Activated CD8-positive, alpha-beta memory T cell treated with anti-CD3 and anti-CD28 coated beads for 24 hours (primary cell): Measurements from ENCODE around the gene TOX2.

ENCODE experiments used
- DNase-seq: peaks from one replicate; pipeline ENCODE4 v3.0.0-alpha.2; 2020

TOX2 gene

DNA sequence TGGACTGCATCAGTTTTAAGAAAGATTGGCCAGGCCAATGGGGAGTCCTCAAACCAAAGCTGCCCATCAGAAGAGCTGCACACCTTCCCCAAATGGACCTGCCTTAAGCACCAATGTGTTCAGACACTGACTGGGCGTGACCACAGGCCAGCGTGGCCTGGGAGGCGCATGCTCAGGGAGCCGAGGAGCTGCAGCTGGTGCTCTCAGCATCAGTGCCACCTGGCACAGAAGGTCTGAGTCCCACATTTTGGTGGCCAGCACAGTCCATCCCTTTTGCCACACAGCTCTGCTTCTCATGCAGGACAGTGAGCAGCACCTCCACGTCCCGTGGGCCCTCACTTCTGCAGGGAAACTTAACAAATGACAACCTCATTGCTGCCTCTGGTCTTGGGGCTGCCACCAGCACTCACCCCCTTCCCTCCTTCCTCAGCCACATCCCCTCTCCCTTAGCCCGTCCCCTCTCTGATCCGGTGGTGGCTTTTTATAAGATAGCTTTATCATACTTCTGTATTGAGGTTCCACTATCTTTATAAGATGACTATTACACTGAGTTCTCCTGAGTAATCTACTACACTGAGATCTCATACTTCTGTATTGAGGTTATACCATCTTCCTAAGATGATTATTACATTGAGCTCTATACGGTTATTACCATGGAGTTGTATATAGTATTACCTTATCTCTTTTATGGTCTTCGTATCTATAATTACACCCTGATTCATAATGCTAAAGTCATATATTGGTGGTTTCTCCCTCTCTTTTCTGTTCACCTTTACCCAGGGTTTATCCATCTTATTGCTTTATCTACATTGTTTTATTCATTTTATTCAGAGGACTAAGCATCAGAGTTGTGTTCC is 109.1 kb downstream of the TOX2 start:
- peak; percentile 53 for DNase-seq

- no peak for DNase-seq
These were observed 110.3 kb downstream of the TOX2 start for GRCh38 chr20:44024820-44025580.

- DNase-seq, result no peak
These were observed 111.1 kb downstream of the TOX2 start for GRCh38 chr20:44025756-44026155.

GRCh38 chr20:44026647-44027342 is 112.1 kb downstream of the TOX2 start:
- no peak for DNase-seq

GRCh38 chr20:44027343-44028002 is 112.8 kb downstream of the TOX2 start:
- peak; percentile 54 for DNase-seq

GRCh38 chr20:44028003-44028730 is 113.5 kb downstream of the TOX2 start:
- DNase-seq, result peak; percentile 52

DNA sequence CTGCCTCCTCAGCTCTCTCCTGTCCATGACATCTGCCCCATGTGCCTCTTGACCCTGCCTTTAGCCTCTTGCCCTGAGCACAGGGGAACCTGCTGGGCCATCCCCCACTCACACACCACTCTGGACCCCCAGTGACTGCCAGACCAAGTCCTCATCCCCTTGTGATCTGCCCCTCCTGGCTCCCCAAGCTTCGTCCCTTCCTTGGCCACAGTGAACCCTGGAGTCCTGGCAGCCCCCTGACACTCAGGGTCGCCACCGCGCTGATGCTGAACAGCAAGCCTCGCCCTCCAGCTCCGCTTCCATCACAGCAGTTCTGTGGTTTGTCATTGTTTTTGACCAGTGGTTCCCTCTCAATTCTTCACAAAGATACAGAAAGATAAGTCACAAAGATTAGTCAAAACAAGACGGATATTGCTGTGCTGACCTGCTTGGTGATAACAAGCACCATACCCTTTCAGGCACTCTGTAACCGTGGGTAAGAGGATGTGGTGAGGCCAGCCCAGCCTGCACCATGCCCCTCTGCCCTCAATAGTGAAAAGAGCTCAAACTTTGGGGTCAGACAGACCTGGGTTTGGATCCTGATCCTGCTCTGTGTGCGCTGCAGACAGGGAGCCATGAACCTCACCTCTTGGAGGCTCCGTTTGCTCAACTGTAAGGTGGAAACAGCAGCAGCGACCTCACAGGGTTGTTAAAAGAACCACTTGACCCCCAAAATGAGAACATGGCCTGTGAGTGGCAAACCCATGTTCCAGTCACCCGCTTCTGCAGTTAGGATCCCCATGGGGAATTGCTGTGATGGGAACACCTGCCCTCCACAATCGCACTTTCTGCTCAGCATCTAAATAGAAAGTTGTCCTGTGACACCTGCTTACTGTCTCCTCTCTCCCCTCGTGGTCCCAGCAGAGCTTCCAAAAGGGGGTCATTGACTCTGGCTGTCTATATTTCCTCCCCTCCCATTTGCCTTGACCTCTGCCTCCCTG is 114.5 kb downstream of the TOX2 start:
- peak; percentile 64 for DNase-seq

GRCh38 chr20:44029848-44030230 is 115.2 kb downstream of the TOX2 start:
- peak; percentile 54 for DNase-seq

GRCh38 chr20:44030394-44030793 is 115.7 kb downstream of the TOX2 start:
- peak; percentile 45 for DNase-seq

GRCh38 chr20:44031001-44031574 is 116.4 kb downstream of the TOX2 start:
- peak; percentile 42 for DNase-seq

DNA sequence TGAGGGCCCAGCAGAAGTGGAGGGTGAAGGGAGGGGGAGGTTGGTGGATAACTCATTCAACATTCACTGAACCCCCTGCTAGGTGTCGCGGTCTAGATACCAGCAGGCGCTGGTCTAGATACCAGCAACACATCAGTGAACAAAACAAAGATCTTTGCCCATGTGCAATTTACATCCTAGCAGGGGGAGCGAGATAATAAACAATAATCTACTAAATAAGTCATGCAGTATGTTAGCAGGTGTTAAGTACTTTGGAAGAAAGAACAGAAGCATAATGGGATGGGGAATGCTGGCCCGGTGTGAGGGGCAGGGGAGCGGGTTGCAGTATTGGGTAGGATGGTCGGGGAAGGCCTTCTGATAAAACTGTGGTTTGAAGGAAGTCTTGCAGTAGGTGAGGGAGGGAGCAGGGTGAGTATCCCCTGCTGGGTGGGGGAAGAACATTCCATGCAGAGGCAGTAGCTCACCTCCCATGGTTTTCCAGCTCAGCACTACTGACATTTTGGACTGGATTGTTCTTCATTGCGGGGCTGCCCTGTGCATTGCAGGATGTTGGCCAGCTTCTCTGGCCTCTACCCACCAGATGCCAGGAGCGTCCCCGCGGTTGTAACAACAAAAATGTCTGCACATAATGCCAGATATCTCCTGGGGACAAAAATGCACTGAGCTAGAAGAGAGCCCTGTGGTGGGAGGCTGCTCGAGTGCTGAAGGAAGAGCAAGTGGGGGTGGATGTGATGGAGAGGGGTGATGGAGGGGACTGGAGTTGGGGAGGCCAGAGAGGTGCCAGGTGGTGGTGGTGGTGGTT is 117.3 kb downstream of the TOX2 start:
- peak; percentile 49 for DNase-seq

DNA sequence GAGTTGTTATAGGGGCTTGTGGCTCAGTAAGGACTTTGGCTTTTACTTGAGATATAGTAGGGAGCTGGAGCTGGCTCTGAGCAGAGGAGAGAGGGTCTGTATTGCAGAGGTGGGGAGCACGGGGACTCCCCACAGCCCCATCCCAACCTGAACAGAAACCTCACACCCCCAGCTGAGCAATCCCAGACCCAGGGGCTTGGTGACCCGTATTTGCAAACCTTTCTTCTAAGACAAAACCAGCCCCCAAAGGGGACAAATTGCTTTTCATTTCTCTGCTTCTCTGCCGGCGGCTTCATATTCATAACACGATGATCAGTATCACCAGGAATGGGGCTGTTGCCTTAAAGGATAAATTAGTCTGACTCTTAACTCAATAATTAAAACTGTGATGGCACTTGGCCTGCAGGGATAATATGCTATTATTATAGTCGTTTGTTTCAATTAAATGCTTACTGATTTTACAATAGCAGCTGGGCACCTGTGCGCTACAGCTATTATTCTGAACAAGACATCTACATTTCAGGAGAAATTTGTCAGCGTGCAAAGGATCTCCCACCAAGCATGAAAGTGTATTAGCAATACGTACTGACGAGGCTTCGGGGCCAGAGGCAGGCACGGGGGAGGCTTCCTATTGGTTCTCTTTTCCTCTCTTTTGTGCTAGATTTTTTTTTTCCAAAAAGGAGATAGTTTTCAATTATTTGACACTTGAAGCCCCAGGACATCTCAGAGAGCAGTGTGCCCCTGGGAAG is 118.1 kb downstream of the TOX2 start:
- peak; percentile 54 for DNase-seq

- peak; percentile 53 for DNase-seq
These were observed 118.7 kb downstream of the TOX2 start for GRCh38 chr20:44033344-44033743.

DNA sequence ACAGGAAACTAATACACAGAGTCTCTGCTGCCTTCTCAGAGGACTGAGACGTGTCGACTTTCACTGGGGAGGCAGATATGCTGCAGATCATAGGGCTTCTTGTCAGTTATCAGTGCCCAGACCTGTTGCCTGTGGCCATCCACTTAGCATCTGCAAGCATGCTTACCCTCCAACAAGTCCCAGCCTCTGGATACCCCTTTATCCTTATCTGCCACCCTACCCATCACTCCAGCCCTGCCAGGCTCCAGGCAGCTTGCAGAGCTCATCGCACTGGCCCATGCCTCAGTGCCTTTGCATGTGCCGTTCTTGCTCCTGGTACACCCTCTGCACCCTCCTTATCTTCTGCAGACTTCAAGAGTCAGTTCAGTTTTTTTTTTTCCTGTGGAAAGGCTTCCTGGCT is 119.2 kb downstream of the TOX2 start:
- peak; percentile 41 for DNase-seq

GRCh38 chr20:44034451-44034850 is 119.8 kb downstream of the TOX2 start:
- DNase-seq, result peak; percentile 49

- DNase-seq, result peak; percentile 55
These were observed 120.4 kb downstream of the TOX2 start for GRCh38 chr20:44034965-44035635.

DNA sequence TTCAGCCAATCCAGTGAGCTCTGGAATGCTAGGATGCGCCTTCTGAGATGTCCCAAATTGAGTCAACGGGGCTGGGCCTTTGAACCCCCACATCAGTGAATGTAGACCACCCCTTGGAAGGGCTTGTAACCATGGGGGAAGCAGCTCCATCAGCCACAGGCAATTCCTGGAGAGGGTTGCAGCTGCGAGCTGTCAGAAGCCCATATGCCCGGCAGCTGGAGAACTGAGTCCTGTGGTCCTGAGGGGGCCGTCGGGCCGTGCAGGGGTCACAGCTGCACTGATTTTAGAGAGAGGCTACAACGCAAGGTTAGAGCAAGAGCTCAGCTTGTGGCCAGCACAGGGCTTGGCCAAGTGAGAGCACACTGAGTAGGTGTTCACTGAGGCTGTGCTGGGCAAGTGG is 121.3 kb downstream of the TOX2 start:
- DNase-seq, result no peak

- no peak for DNase-seq
These were observed 121.8 kb downstream of the TOX2 start for GRCh38 chr20:44036441-44036840.
